ENCODE measurements around the gene ANXA5. TPM values are rescaled to one million over a fixed set of nuclear protein-coding genes. Genes with fewer than 3 reads are reported as not detected.

The ANXA5 gene
- polyA plus RNA-seq, 1 of the 3 experiments (the other 2 are of a cell fraction) = 379 TPM

GRCh38 chr4:121668368-121669162 is 28.2 kb downstream of the ANXA5 start (continued):
- TF ChIP-seq CHD2 (IDR thresholded peaks at IDR 0.05; ENCODE audit: low read length, partially characterized antibody) = no peak
- TF ChIP-seq, protein P1, sequence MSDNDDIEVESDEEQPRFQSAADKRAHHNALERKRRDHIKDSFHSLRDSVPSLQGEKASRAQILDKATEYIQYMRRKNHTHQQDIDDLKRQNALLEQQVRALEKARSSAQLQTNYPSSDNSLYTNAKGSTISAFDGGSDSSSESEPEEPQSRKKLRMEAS (IDR thresholded peaks at IDR 0.05; ENCODE audit: low read depth) = peak; percentile 68; the same call in 1 of the 2 replicates
- TF ChIP-seq EZH2phosphoT487 (IDR thresholded peaks at IDR 0.05; ENCODE audit: borderline replicate concordance, low read depth) = no peak
- peak; percentile 57; the same call in 1 of the 2 replicates for TF ChIP-seq NFIC (IDR thresholded peaks at IDR 0.05; ENCODE audit: borderline replicate concordance)
- TF ChIP-seq PBX3 (IDR thresholded peaks at IDR 0.05) = peak; percentile 61
- no peak for TF ChIP-seq CTCF (IDR thresholded peaks at IDR 0.05)
- peak in 1 of 2 experiments; percentile 81; a peak in 2 of 4 replicates for TF ChIP-seq EP300 (IDR thresholded peaks at IDR 0.05; ENCODE audit: borderline replicate concordance in 1 of 2, low read depth in 1 of 2, low read length in 1 of 2)
- TF ChIP-seq TAF1 (IDR thresholded peaks at IDR 0.05; ENCODE audit: borderline replicate concordance, low read depth, low read length) = no peak

DNA sequence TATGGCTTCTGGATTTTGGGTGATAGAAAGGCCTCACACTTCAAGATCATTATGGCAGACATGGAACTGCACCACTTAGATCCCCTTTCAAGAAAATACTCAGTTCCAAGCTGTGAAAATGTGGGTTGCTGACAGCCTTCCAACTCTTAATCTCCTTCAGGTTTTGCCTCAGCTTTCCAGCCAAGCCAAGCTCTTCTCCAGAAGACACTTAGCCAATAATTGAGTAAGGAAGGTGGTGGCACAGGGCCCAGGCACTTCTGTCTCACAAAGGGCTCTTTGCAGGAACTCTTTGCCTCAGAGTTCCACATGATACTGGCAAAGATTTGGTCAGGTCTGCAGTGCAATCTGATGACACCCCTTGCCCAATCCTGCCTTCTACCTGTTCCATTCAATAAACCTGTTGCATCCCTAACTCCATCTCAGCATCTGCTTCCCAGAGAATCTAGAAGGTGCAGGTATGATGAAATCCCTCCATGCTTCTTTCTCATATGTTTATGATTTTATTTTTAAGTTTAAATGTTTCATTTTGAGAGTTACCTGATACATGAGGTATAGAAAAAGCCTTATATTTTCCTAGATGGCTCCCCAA is 30.6 kb downstream of the ANXA5 start:
- H3K27me3 ChIP-seq (ENCODE audit: insufficient read depth) = no peaks in the 10 kb centered on the region
- 0 out of 2 replicates have a peak, but pooled peaks cover 2% of the 10 kb centered on the region for H3K79me2 ChIP-seq (ENCODE audit: insufficient read depth)
- no peak overlapping the region for H3K4me3 ChIP-seq (ENCODE audit: low read depth in 2 of 2, low read length in 1 of 2)
- TF ChIP-seq SIN3A (IDR thresholded peaks at IDR 0.05; ENCODE audit: borderline replicate concordance, low read depth, low read length) (no peak), EP300 (IDR thresholded peaks at IDR 0.05; ENCODE audit: borderline replicate concordance in 1 of 2, low read depth in 1 of 2, low read length in 1 of 2) (no peak), TAF1 (IDR thresholded peaks at IDR 0.05; ENCODE audit: borderline replicate concordance, low read depth, low read length) (no peak), JUND (IDR thresholded peaks at IDR 0.05) (no peak), YY1 (IDR thresholded peaks at IDR 0.05; ENCODE audit: low read depth) (no peak)
- DNase-seq = no peak
- peaks cover 53% of the 10 kb centered on the region for H3F3A ChIP-seq (replicated peaks; ENCODE audit: insufficient read depth)
- peaks cover 7 to 31% of the 10 kb centered on the region in 2 experiments for H3K4me1 ChIP-seq (ENCODE audit: control insufficient read depth in 1 of 2, insufficient read depth in 2 of 2, low read depth in 1 of 2, low read length in 1 of 2)
- ChIA-PET POLR2A (interaction anchor here (0.7 kb wide), 1 partner anchor 11 kb away, joined by 4 read pairs; no protein-coding TSS in a partner anchor), CTCF (interaction anchor here (1.0 to 1.3 kb wide), 2 partner anchors 16 to 24 kb away, joined by 3 read pairs; no protein-coding TSS in a partner anchor)
- peaks cover 13% of the 10 kb centered on the region for H4K20me1 ChIP-seq (ENCODE audit: insufficient read depth)
- no peak overlapping the region for H3K27ac ChIP-seq (ENCODE audit: low read depth in 2 of 2, low read length in 1 of 2)
- no peak overlapping the region for H3K9ac ChIP-seq
- no peak overlapping the region for H2AFZ ChIP-seq (ENCODE audit: low read depth)
- no peaks in the 10 kb centered on the region for H3K9me3 ChIP-seq
- no peak overlapping the region for H3K4me2 ChIP-seq
- H3K36me3 ChIP-seq (replicated peaks in 1 of 2; ENCODE audit: control insufficient read depth in 1 of 2, insufficient read depth in 2 of 2, low read length in 1 of 2) = peaks cover 42 to 66% of the 10 kb centered on the region in 2 experiments
- H3K9me2 ChIP-seq = no peaks in the 10 kb centered on the region
